HEK293T (cell line): ENCODE measurements around the gene ADTRP.

Experiments
- ARNT ChIP-seq: fragments of 450-650 bp; IDR thresholded peaks from 2 replicates; pipeline ENCODE4 v1.6.1; 2017; ENCODE audit warnings: mild to moderate bottlenecking
- ELF4 ChIP-seq: fragments of 450-650 bp; IDR thresholded peaks from 2 replicates; pipeline ENCODE4 v1.6.1; 2017; ENCODE audit warnings: antibody characterized with exemption
- FOXA1 ChIP-seq: fragments of 450-650 bp; IDR thresholded peaks from 2 replicates; pipeline ENCODE4 v1.6.1; 2016; ENCODE audit warnings: mild to moderate bottlenecking
- FOXK2 ChIP-seq: fragments of 450-650 bp; IDR thresholded peaks from 2 replicates; pipeline ENCODE4 v1.6.1; 2016; ENCODE audit warnings: mild to moderate bottlenecking
- FOXM1 ChIP-seq: fragments of 450-650 bp; IDR thresholded peaks from 2 replicates; pipeline ENCODE4 v1.6.1; 2017; ENCODE audit warnings: mild to moderate bottlenecking, borderline replicate concordance
- HDGF ChIP-seq: fragments of 450-650 bp; IDR thresholded peaks from 2 replicates; pipeline ENCODE4 v1.6.1; 2017; ENCODE audit warnings: antibody characterized with exemption, borderline replicate concordance
- LEF1 ChIP-seq: fragments of 450-650 bp; IDR thresholded peaks from 2 replicates; pipeline ENCODE4 v1.6.1; 2017; ENCODE audit warnings: mild to moderate bottlenecking, borderline replicate concordance
- SP1 ChIP-seq: fragments of 450-650 bp; IDR thresholded peaks from 2 replicates; pipeline ENCODE4 v1.6.1; 2017
- SUZ12 ChIP-seq: fragments of 450-650 bp; IDR thresholded peaks from 2 replicates; pipeline ENCODE4 v1.6.1; 2016; ENCODE audit warnings: mild to moderate bottlenecking
- TARDBP ChIP-seq: fragments of 450-650 bp; IDR thresholded peaks from 2 replicates; pipeline ENCODE4 v1.6.1; 2016
- ZNF384 ChIP-seq: fragments of 450-650 bp; IDR thresholded peaks from 2 replicates; pipeline ENCODE4 v1.6.1; 2016

- TF ChIP-seq HDGF: no peak
- TF ChIP-seq ZNF384: no peak
- TF ChIP-seq TARDBP: no peak
- no peak for TF ChIP-seq FOXK2
- TF ChIP-seq FOXA1: no peak
- no peak for TF ChIP-seq SP1
- no peak for TF ChIP-seq SUZ12
- TF ChIP-seq FOXM1: no peak
- TF ChIP-seq LEF1: no peak
- no peak for TF ChIP-seq ARNT
- no peak for TF ChIP-seq ELF4
Measured at GRCh38 chr6:11766589-11767450, 11.8 kb downstream of the ADTRP start.
